Body of pancreas (tissue), 4 donors: ENCODE results near the gene ANKH. TPM values are rescaled to one million over a fixed set of nuclear protein-coding genes. Genes with fewer than 3 reads are reported as not detected.
"Not testable (repeated sequence)": the region's sequence is repeated elsewhere in the genome, so short reads cannot be mapped to it uniquely, and the experiment has no call there.

ENCODE experiments used
- ATAC-seq: fragments of 150-250 bp; one replicate; pipeline ENCODE4 v1.9.1; 2016
- DNase-seq, 4 donors: peaks; one replicate each; pipeline ENCODE4 v3.0.0-alpha.2; 2019
- H3K27ac ChIP-seq, 4 donors: fragments of 200-600 bp; sonication (generic); 1 replicate in 3 of 4; 2 replicates in 1 of 4; pipeline versions ENCODE4 v1.5.1 to v1.6.1; 2016 to 2019; ENCODE audit warnings: mild to moderate bottlenecking in 1 of 4, mixed read lengths in 1 of 4, moderate library complexity in 1 of 4
- H3K27me3 ChIP-seq, 2 donors: fragments of 200-600 bp; sonication (generic); one replicate each; pipeline ENCODE4 v1.6.0; 2016; ENCODE audit warnings: mild to moderate bottlenecking in 1 of 2
- H3K36me3 ChIP-seq, 2 donors: fragments of 200-600 bp; sonication (generic); replicated peaks in 1 of 2; 2 replicates each; pipeline ENCODE4 v1.5.1; 2016; ENCODE audit warnings: low read depth in 2 of 2; ENCODE audit not compliant: insufficient read depth in 1 of 2
- H3K4me1 ChIP-seq: fragments of 200-600 bp; sonication (generic); one replicate; pipeline ENCODE4 v1.6.0; 2016
- H3K4me3 ChIP-seq, 2 donors: fragments of 200-600 bp; sonication (generic); 1 replicate in 1 of 2; 2 replicates in 1 of 2; pipeline ENCODE4 v1.5.1; 2016 to 2019
- H3K9me3 ChIP-seq, 3 donors: fragments of 200-600 bp; sonication (generic); 1 replicate in 2 of 3; 2 replicates in 1 of 3; pipeline ENCODE4 v1.5.1; 2016
- CTCF ChIP-seq, 7 experiments: fragments of 450-650 bp in 4 of 7; fragments of 200-600 bp in 3 of 7; sonication (generic) in 3 of 7; IDR thresholded peaks; one replicate each; pipeline ENCODE4 v1.5.1; 2016 to 2019; ENCODE audit warnings: antibody characterized with exemption in 7 of 7
- POLR2A ChIP-seq, 3 donors: fragments of 450-650 bp; IDR thresholded peaks; one replicate each; pipeline ENCODE4 v1.6.1; 2016; ENCODE audit warnings: antibody characterized with exemption in 3 of 3, mild to moderate bottlenecking in 2 of 3
- WGBS, 2 donors: methylation state at CpG; one replicate each; pipeline ENCODE4 v1.1.5; 2017; 5-methylcytosine and 5-hydroxymethylcytosine counted together
- intact Hi-C: fragments of 100-400 bp; cut with DNase I; formaldehyde crosslinking; loops from one replicate; pipeline ENCODE4 v1.15.1; 2023
- total RNA-seq, 2 donors: library from RNA; depleted of rRNA; stranded (reverse); fragments of >200 nt; gene quantifications; one replicate each; pipeline ENCODE4 v1.1.0, GENCODE V29; 2016

The ANKH gene
- total RNA-seq, 2 donors from 2014 or later: 19.1 to 20.5 TPM

GRCh38 chr5:14824499-14824898 is 47.1 kb downstream of the ANKH start:
- ATAC-seq: no peak
- peak overlapping the region in 1 of 4 donors; percentile 13 for H3K27ac ChIP-seq

GRCh38 chr5:14821100-14821845 is 50.3 kb downstream of the ANKH start:
- Histone ChIP-seq H3K4me1 (peaks cover 9% of the 10 kb centered on the region), H3K4me3 (no peak overlapping the region), H3K36me3 (no peaks in the 10 kb centered on the region), H3K27me3 (no peaks in the 10 kb centered on the region), H3K9me3 (no peaks in the 10 kb centered on the region), H3K27ac (no peak overlapping the region)
- 77 to 80% methylated on average over 9 of the region's 9 CpGs for WGBS, 2 donors
- TF ChIP-seq CTCF (IDR thresholded peaks at IDR 0.05) (no peak), POLR2A (IDR thresholded peaks at IDR 0.05) (no peak)
- DNase-seq: no peak
- intact Hi-C loops: no loop called here
- no peak for ATAC-seq

More at GRCh38 chr5:14824499-14824898, 47.1 kb downstream of the ANKH start:
- TF ChIP-seq CTCF (IDR thresholded peaks at IDR 0.05) (no peak), POLR2A (IDR thresholded peaks at IDR 0.05) (no peak)
- Histone ChIP-seq H3K27me3 (no peaks in the 10 kb centered on the region), H3K9me3 (no peaks in the 10 kb centered on the region), H3K4me3 (no peak overlapping the region), H3K36me3 (no peaks in the 10 kb centered on the region), H3K4me1 (peaks cover 18% of the 10 kb centered on the region)
- WGBS, 2 donors: 72 to 76% methylated on average over 3 of the region's 3 CpGs
- intact Hi-C loops: no loop called here
- no peak for DNase-seq

- intact Hi-C loops: no loop called here
- H3K4me1 ChIP-seq: no peaks in the 10 kb centered on the region
- H3K27me3 ChIP-seq: no peaks in the 10 kb centered on the region
- no peak for ATAC-seq
- H3K4me3 ChIP-seq: no peak overlapping the region
- 89 to 93% methylated on average over 14 of the region's 14 CpGs for WGBS, 2 donors
- DNase-seq: no peak
- H3K9me3 ChIP-seq: no peaks in the 10 kb centered on the region
- no peak overlapping the region for H3K27ac ChIP-seq
- no peaks in the 10 kb centered on the region for H3K36me3 ChIP-seq
- TF ChIP-seq CTCF (IDR thresholded peaks at IDR 0.05) (no peak), POLR2A (IDR thresholded peaks at IDR 0.05) (no peak)
These were observed 52.4 kb downstream of the ANKH start for GRCh38 chr5:14818931-14819790.

GRCh38 chr5:14817762-14818136 is 53.8 kb downstream of the ANKH start:
- H3K4me1 ChIP-seq, DNase-seq, H3K4me3 ChIP-seq, H3K27me3 ChIP-seq, H3K36me3 ChIP-seq, intact Hi-C loops, H3K27ac ChIP-seq, H3K9me3 ChIP-seq, ATAC-seq: not testable (repeated sequence)
- WGBS, 2 donors: 63 to 89% methylated on average over 2 of the region's 2 CpGs

GRCh38 chr5:14816999-14817761 is 54.4 kb downstream of the ANKH start:
- intact Hi-C loops: no loop called here
- no peaks in the 10 kb centered on the region for H3K4me1 ChIP-seq
- H3K9me3 ChIP-seq: no peaks in the 10 kb centered on the region
- peak in 1 of 4 donors; percentile 21 for DNase-seq
- WGBS, 2 donors: 88 to 92% methylated on average over 6 of the region's 6 CpGs
- H3K4me3 ChIP-seq: no peak overlapping the region
- no peaks in the 10 kb centered on the region for H3K27me3 ChIP-seq
- H3K27ac ChIP-seq: no peak overlapping the region
- no peak for ATAC-seq
- TF ChIP-seq CTCF (IDR thresholded peaks at IDR 0.05) (no peak), POLR2A (IDR thresholded peaks at IDR 0.05) (no peak)
- no peaks in the 10 kb centered on the region for H3K36me3 ChIP-seq
